MG63 (cell line): ENCODE data around the gene TTC7B. TPM values are rescaled to one million over a fixed set of nuclear protein-coding genes. Genes with fewer than 3 reads are reported as not detected.
"Not testable (repeated sequence)": the region's sequence is repeated elsewhere in the genome, so short reads cannot be mapped to it uniquely, and the experiment has no call there.

Experiments used
- DNase-seq: peaks from one replicate; pipeline ENCODE4 v3.0.0-alpha.2; 2020
- H3K27me3 ChIP-seq: fragments of 250-450 bp; sonication (Bioruptor Pico); 2 replicates; pipeline ENCODE4 v1.5.1; 2020; ENCODE audit warnings: mild to moderate bottlenecking, moderate library complexity
- H3K36me3 ChIP-seq: fragments of 250-450 bp; sonication (Bioruptor Pico); 2 replicates; pipeline ENCODE4 v1.5.1; 2020; ENCODE audit warnings: mild to moderate bottlenecking, moderate library complexity
- H3K4me3 ChIP-seq: fragments of 250-450 bp; sonication (Bioruptor Pico); 2 replicates; pipeline ENCODE4 v1.5.1; 2020; ENCODE audit warnings: mild to moderate bottlenecking, moderate library complexity
- H3K9me3 ChIP-seq: fragments of 250-450 bp; sonication (Bioruptor Pico); 2 replicates; pipeline ENCODE4 v1.5.1; 2020; ENCODE audit warnings: mild to moderate bottlenecking, moderate library complexity
- total RNA-seq: library from RNA; depleted of rRNA; stranded (reverse); fragments of >200 nt; shearing (Covaris generic); gene quantifications from 2 replicates; pipeline ENCODE4 v1.2.3, GENCODE V29; 2014; ENCODE audit warnings: low replicate concordance; rRNA removed

Gene TTC7B
- 25.4 and 30.0 TPM in 2 replicates for total RNA-seq

- peak; percentile 45 for DNase-seq
- no peaks in the 10 kb centered on the region for H3K27me3 ChIP-seq
- no peaks in the 10 kb centered on the region for H3K9me3 ChIP-seq
- peak within 1 kb of the TSS; percentile 55 for H3K4me3 ChIP-seq
- no peaks in the 10 kb centered on the region for H3K36me3 ChIP-seq
Observed at GRCh38 chr14:90815822-90816662, at the start of gene TTC7B. Gene TTC7B, minus strand, starts transcription at chr14:90816430. Its CDS starts 135 bp downstream, at chr14:90816295.

- DNase-seq, result no peak
- Histone ChIP-seq H3K36me3 (no peaks in the 10 kb centered on the region), H3K4me3 (no peak overlapping the region), H3K27me3 (no peaks in the 10 kb centered on the region), H3K9me3 (no peaks in the 10 kb centered on the region)
Observed at GRCh38 chr14:90864741-90865140, 48.5 kb upstream of the TTC7B start.

- Histone ChIP-seq H3K9me3 (no peaks in the 10 kb centered on the region), H3K4me3 (peak overlapping the region; percentile 14; the same call in 1 of the 2 replicates), H3K36me3 (no peaks in the 10 kb centered on the region), H3K27me3 (no peaks in the 10 kb centered on the region)
- DNase-seq, result no peak
Observed at GRCh38 chr14:90858511-90858910, 42.3 kb upstream of the TTC7B start.

GRCh38 chr14:90857866-90858265 is 41.6 kb upstream of the TTC7B start:
- no peak for DNase-seq
- no peaks in the 10 kb centered on the region for H3K9me3 ChIP-seq

GRCh38 chr14:90856115-90856514 is 39.9 kb upstream of the TTC7B start:
- not testable (repeated sequence) for H3K36me3 ChIP-seq, H3K4me3 ChIP-seq, H3K27me3 ChIP-seq, DNase-seq, H3K9me3 ChIP-seq

More at GRCh38 chr14:90857866-90858265, 41.6 kb upstream of the TTC7B start:
- no peaks in the 10 kb centered on the region for H3K36me3 ChIP-seq
- H3K4me3 ChIP-seq, result peak overlapping the region; percentile 14; the same call in 1 of the 2 replicates
- H3K27me3 ChIP-seq, result no peaks in the 10 kb centered on the region

GRCh38 chr14:90853116-90853515 is 36.9 kb upstream of the TTC7B start:
- Histone ChIP-seq H3K4me3 (no peak overlapping the region), H3K27me3 (no peaks in the 10 kb centered on the region), H3K9me3 (no peaks in the 10 kb centered on the region), H3K36me3 (no peaks in the 10 kb centered on the region)
- no peak for DNase-seq

- Histone ChIP-seq H3K36me3 (no peaks in the 10 kb centered on the region), H3K27me3 (no peaks in the 10 kb centered on the region), H3K9me3 (no peaks in the 10 kb centered on the region), H3K4me3 (no peak overlapping the region)
- DNase-seq, result no peak
Observed at GRCh38 chr14:90851327-90852036, 35.3 kb upstream of the TTC7B start.

GRCh38 chr14:90850487-90850886 is 34.3 kb upstream of the TTC7B start:
- DNase-seq, result no peak
- H3K27me3 ChIP-seq, result no peaks in the 10 kb centered on the region
- no peaks in the 10 kb centered on the region for H3K9me3 ChIP-seq
- H3K4me3 ChIP-seq, result no peak overlapping the region
- no peaks in the 10 kb centered on the region for H3K36me3 ChIP-seq

GRCh38 chr14:90849787-90850444 is 33.7 kb upstream of the TTC7B start:
- Histone ChIP-seq H3K27me3 (no peaks in the 10 kb centered on the region), H3K9me3 (no peaks in the 10 kb centered on the region), H3K4me3 (no peak overlapping the region), H3K36me3 (no peaks in the 10 kb centered on the region)
- DNase-seq, result no peak

- no peaks in the 10 kb centered on the region for H3K27me3 ChIP-seq
- no peak overlapping the region for H3K4me3 ChIP-seq
- no peak for DNase-seq
- H3K36me3 ChIP-seq, result no peaks in the 10 kb centered on the region
- H3K9me3 ChIP-seq, result no peaks in the 10 kb centered on the region
Observed at GRCh38 chr14:90848944-90849731, 32.9 kb upstream of the TTC7B start.

GRCh38 chr14:90846511-90846910 is 30.3 kb upstream of the TTC7B start:
- Histone ChIP-seq H3K9me3 (no peaks in the 10 kb centered on the region), H3K36me3 (no peaks in the 10 kb centered on the region), H3K4me3 (no peak overlapping the region), H3K27me3 (no peaks in the 10 kb centered on the region)
- DNase-seq, result no peak

- H3K27me3 ChIP-seq, result no peaks in the 10 kb centered on the region
Observed at GRCh38 chr14:90844321-90844720, 28.1 kb upstream of the TTC7B start.

GRCh38 chr14:90842726-90843125 is 26.5 kb upstream of the TTC7B start:
- Histone ChIP-seq H3K4me3 (no peak overlapping the region), H3K9me3 (no peaks in the 10 kb centered on the region), H3K27me3 (no peaks in the 10 kb centered on the region), H3K36me3 (no peaks in the 10 kb centered on the region)
- DNase-seq, result no peak

More at GRCh38 chr14:90844321-90844720, 28.1 kb upstream of the TTC7B start:
- DNase-seq, result no peak
- Histone ChIP-seq H3K36me3 (no peaks in the 10 kb centered on the region), H3K4me3 (no peak overlapping the region), H3K9me3 (no peaks in the 10 kb centered on the region)

- not testable (repeated sequence) for H3K36me3 ChIP-seq, H3K27me3 ChIP-seq, DNase-seq, H3K9me3 ChIP-seq, H3K4me3 ChIP-seq
Observed at GRCh38 chr14:90840667-90841066, 24.4 kb upstream of the TTC7B start.

GRCh38 chr14:90839889-90840266 is 23.6 kb upstream of the TTC7B start:
- H3K9me3 ChIP-seq, result no peaks in the 10 kb centered on the region
- H3K27me3 ChIP-seq, result no peaks in the 10 kb centered on the region
- no peak overlapping the region for H3K4me3 ChIP-seq
- no peak for DNase-seq
- H3K36me3 ChIP-seq, result no peaks in the 10 kb centered on the region

GRCh38 chr14:90839024-90839888 is 23.0 kb upstream of the TTC7B start:
- Histone ChIP-seq H3K4me3 (no peak overlapping the region), H3K9me3 (no peaks in the 10 kb centered on the region), H3K27me3 (no peaks in the 10 kb centered on the region), H3K36me3 (no peaks in the 10 kb centered on the region)
- DNase-seq, result peak; percentile 43
